Heart right ventricle (tissue), 16 donors: Measurements from ENCODE around the gene USP2. TPM values are rescaled to one million over a fixed set of nuclear protein-coding genes. Genes with fewer than 3 reads are reported as not detected.
A peak's percentile ranks its signal among the peaks of the same experiment; 100 is the strongest.

Source experiments
- ATAC-seq, 8 donors: fragments of 200-7000 bp; cut with Tn5 transposase; one replicate each; pipeline ENCODE4 v1.9.1; 2020; ENCODE audit warnings: mild to moderate bottlenecking in 8 of 8, moderate library complexity in 8 of 8, moderate number of reproducible peaks in 1 of 8
- DNase-seq, 2 donors: peaks; one replicate each; pipeline ENCODE4 v3.0.0-alpha.2; 2020
- H3K27ac ChIP-seq, 10 donors: fragments of 200-600 bp; sonication (generic) in 2 of 10; one replicate each; pipeline versions ENCODE4 v1.5.0 to v1.8.0; 2020 to 2022; ENCODE audit warnings: mild to moderate bottlenecking in 3 of 10
- H3K27me3 ChIP-seq, 7 donors: fragments of 200-600 bp; one replicate each; pipeline ENCODE4 v1.8.0; 2021 to 2022; ENCODE audit warnings: mild to moderate bottlenecking in 2 of 7
- H3K36me3 ChIP-seq, 9 donors: fragments of 200-600 bp; sonication (generic) in 1 of 9; one replicate each; pipeline versions ENCODE4 v1.5.0 to v1.8.0; 2020 to 2022; ENCODE audit warnings: mild to moderate bottlenecking in 2 of 9
- H3K4me1 ChIP-seq, 9 donors: fragments of 200-600 bp; sonication (generic) in 1 of 9; one replicate each; pipeline versions ENCODE4 v1.5.0 to v1.8.0; 2020 to 2022; ENCODE audit warnings: mild to moderate bottlenecking in 4 of 9
- H3K4me3 ChIP-seq, 10 donors: fragments of 200-600 bp; sonication (generic) in 2 of 10; one replicate each; pipeline versions ENCODE4 v1.5.0 to v1.8.0; 2020 to 2022; ENCODE audit warnings: mild to moderate bottlenecking in 7 of 10, moderate library complexity in 2 of 10
- H3K9me3 ChIP-seq, 11 donors: fragments of 200-600 bp in 10 of 11; sonication (generic) in 2 of 11; one replicate each; pipeline versions ENCODE4 v1.5.0 to v1.8.0; 2013 to 2022; ENCODE audit warnings: mild to moderate bottlenecking in 2 of 11, control low read depth in 1 of 11, moderate library complexity in 1 of 11
- WGBS, 2 donors: extraction: QIAGEN DNeasy Blood & Tissue Kit; methylation state at CpG; one replicate each; pipeline ENCODE4 v1.1.7; 2013; ENCODE audit warnings: inconsistent platforms in 1 of 2; 5-methylcytosine and 5-hydroxymethylcytosine counted together
- intact Hi-C, 10 donors: fragments of 100-400 bp; cut with DNase I; formaldehyde crosslinking; loops; one replicate each; pipeline versions ENCODE4 v1.11.1 to v1.14.2; 2022
- polyA plus RNA-seq, 2 donors: library from polyadenylated mRNA; stranded (reverse); fragments of 200-250 nt; gene quantifications; one replicate each; pipeline ENCODE4 v1.2.3, GENCODE V29; 2013
- total RNA-seq, 10 donors: library from RNA; stranded (reverse); fragmentation: NEBNext Ultra II Directional in 3 of 10; extraction: Animal tissue kit (Norgen Biotek cat#: 25700) in 3 of 10; gene quantifications; one replicate each; pipeline versions ENCODE4 v1.2.1 to v1.2.4, GENCODE V29; 2021 to 2023
- TF ChIP-seq, protein P1 (sequence below), 9 donors: fragments of 200-600 bp; sonication (generic) in 2 of 9; IDR thresholded peaks; one replicate each; pipeline versions ENCODE4 v1.5.0 to v1.8.0; 2021 to 2022; ENCODE audit warnings: antibody characterized with exemption in 9 of 9, mild to moderate bottlenecking in 5 of 9, moderate library complexity in 1 of 9
- donor health status: Arrhythmogenic right ventricular cardiomyopathy.
- donor health status: ischemic (EF 13 %, LVEDD 7.1; RV severe dilation, severe dysfunction).
- donor health status: healthy with polysubstance abuse.
- donor health status: DM: no; HTN: yes; CAD: no.
- donor health status: DM: no; HTN: no; CAD: no.
- donor health status: ischemic (EF 25% LVEDD 6.9; RV normal size, moderate dysfunction).
- donor health status: ischemic (EF 25% LVEDD 5.7; RV mildly dilated, moderate dysfunction).
- donor health status: healthy.
- donor health status: DM: yes; HTN: yes; CAD: no.
- donor health status: Ischemic cardiomyopathy.
- donor health status: ischemic (EF 35%, LVEDD 5.7; RV mildly dilated, moderate dysfunction).
- donor health status: nonischemic (EF 11% LVEDD 7.7; RV severe dilation, severe dysfunction).
- donor health status: DM: yes; HTN: yes; CAD: no.
- donor health status: PGD.
- donor health status: ischemic (EF 29% LVEDD 5.4; RV normal size, mild dysfunction).
- donor health status: nonischemic (EF 23%, LVEDD 6.1; RV moderate dilation, normal function).

Gene USP2
- total and polyA plus RNA-seq, 12 donors, result 42.0 to 183 (median 130) TPM

DNA sequence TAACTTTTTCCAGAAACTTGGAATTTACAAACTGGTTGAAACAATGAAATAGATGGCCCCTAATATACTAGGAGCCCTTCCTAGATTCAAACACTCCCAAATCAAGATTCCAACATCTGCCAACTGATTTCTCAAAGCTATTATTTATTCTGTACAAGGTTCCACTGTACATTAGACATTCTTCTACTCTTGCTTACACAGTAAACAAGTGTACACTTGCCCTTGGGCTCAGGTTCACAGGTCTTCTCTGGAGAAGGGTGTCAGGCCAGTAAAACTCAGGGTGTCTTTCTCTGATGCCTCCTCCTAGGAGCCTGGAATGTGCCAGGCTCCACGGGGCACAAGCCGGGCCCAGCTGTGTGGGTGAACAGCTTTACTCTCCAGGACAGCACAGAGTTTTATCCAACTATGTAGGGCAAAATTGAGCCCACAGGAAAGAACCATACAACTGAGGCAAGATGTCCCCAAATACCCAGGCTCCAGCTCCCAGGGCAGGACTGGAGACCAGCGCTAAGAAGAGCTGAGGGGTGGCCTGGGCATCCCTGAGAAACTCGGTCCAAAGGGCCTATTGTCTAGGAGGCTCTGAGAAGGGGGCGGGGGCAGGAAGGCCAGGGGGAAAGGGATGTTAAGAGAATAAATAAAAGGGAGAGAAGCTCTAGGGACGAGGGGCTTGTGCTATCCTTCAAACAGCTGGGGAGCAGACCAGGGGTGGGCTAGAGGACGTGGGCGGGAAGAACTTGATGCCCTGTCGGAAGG lies 26.2 kb downstream of the USP2 start:
- 61 to 63% methylated on average over 9 of the region's 9 CpGs for WGBS, 2 donors
- Histone ChIP-seq H3K27me3 (peaks cover 0 to 7% (median 0%) of the 10 kb centered on the region in 7 donors), H3K36me3 (peaks cover 0 to 37% (median 7%) of the 10 kb centered on the region in 9 donors), H3K4me1 (peaks cover 10 to 63% (median 32%) of the 10 kb centered on the region in 9 donors), H3K4me3 (no peak overlapping the region), H3K9me3 (no peaks in the 10 kb centered on the region), H3K27ac (peak overlapping the region in 5 of 10 donors; percentile 35 to 98 (median 58))
- no peak for DNase-seq
- intact Hi-C loops, result loop anchor here in 7 of 10 donors (5.0 to 10.0 kb wide), 3 partner anchors 117 to 122 kb away; no protein-coding TSS in a partner anchor
- no peak for ATAC-seq
- TF ChIP-seq, protein P1, sequence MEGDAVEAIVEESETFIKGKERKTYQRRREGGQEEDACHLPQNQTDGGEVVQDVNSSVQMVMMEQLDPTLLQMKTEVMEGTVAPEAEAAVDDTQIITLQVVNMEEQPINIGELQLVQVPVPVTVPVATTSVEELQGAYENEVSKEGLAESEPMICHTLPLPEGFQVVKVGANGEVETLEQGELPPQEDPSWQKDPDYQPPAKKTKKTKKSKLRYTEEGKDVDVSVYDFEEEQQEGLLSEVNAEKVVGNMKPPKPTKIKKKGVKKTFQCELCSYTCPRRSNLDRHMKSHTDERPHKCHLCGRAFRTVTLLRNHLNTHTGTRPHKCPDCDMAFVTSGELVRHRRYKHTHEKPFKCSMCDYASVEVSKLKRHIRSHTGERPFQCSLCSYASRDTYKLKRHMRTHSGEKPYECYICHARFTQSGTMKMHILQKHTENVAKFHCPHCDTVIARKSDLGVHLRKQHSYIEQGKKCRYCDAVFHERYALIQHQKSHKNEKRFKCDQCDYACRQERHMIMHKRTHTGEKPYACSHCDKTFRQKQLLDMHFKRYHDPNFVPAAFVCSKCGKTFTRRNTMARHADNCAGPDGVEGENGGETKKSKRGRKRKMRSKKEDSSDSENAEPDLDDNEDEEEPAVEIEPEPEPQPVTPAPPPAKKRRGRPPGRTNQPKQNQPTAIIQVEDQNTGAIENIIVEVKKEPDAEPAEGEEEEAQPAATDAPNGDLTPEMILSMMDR (IDR thresholded peaks at IDR 0.05), result no peak

DNA sequence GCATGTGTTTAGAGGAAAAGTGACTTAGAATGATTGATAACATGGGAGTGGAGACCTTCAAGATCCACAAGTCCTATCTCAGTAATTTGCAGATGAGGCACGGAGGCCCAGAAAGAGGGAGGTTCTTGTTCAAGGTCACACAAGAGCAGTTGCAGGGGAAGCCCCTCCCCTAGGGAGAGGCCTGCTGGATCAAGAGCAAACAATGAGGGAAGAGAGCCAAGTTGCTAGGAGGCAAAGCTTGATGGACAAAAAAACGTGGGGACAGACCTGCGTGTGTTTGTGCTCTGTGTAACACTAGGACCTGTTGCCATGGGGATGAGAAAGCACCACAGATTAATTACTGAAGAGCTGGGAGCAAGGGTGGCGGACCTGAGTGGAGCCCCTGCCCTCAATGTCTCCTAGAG lies 28.6 kb downstream of the USP2 start:
- H3K27ac ChIP-seq, result peak overlapping the region in 8 of 10 donors; percentile 25 to 70 (median 55)
- WGBS, 2 donors, result 7 to 23% methylated on average over 4 of the region's 4 CpGs
- no peaks in the 10 kb centered on the region for H3K9me3 ChIP-seq
- DNase-seq, result peak in 1 of 2 donors; percentile 85
- H3K27me3 ChIP-seq, result peaks cover 0 to 7% (median 0%) of the 10 kb centered on the region in 7 donors
- ATAC-seq, result peak; percentile 43 to 79 (median 62)
- peaks cover 7 to 48% (median 21%) of the 10 kb centered on the region in 9 donors for H3K4me1 ChIP-seq
- H3K4me3 ChIP-seq, result no peak overlapping the region
- intact Hi-C loops, result loop anchor here in 4 of 10 donors (10.0 kb wide), 1 partner anchor 122 kb away; no protein-coding TSS in a partner anchor
- H3K36me3 ChIP-seq, result peaks cover 0 to 15% (median 0%) of the 10 kb centered on the region in 9 donors
- TF ChIP-seq, protein P1 (IDR thresholded peaks at IDR 0.05), result no peak

DNA sequence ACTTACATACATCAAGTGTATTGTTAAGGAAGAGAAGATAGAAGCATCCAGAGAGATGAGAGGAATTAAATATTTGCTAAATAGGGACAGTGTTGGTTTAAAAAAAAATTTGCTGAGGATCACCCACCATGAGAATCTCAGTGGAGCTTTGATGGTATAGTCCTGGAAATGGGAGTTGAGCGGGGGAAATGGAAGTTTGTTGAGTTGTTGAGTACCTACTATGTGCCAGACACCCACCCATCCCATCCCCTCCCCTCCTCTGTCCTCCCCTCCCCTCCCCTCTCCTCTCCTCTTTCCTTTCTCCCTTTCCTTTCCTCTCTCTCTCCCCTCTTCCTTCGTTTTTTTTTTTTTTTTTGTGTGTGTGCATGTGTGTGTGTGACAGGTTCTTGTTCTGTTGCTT lies 30.3 kb downstream of the USP2 start:
- ATAC-seq, result no peak
- intact Hi-C loops, result loop anchor here in 4 of 10 donors (10.0 kb wide), 1 partner anchor 124 kb away; no protein-coding TSS in a partner anchor
- Histone ChIP-seq H3K27me3 (peaks cover 0 to 7% (median 0%) of the 10 kb centered on the region in 7 donors), H3K36me3 (peaks cover 0 to 8% (median 0%) of the 10 kb centered on the region in 9 donors), H3K9me3 (no peaks in the 10 kb centered on the region), H3K4me1 (peaks cover 7 to 44% (median 24%) of the 10 kb centered on the region in 9 donors), H3K4me3 (no peak overlapping the region), H3K27ac (no peak overlapping the region)
- TF ChIP-seq, protein P1 (IDR thresholded peaks at IDR 0.05), result no peak
- no peak for DNase-seq
- WGBS, 2 donors, result 51 to 100% methylated on average over 1 to 2 of the region's 2 CpGs

DNA sequence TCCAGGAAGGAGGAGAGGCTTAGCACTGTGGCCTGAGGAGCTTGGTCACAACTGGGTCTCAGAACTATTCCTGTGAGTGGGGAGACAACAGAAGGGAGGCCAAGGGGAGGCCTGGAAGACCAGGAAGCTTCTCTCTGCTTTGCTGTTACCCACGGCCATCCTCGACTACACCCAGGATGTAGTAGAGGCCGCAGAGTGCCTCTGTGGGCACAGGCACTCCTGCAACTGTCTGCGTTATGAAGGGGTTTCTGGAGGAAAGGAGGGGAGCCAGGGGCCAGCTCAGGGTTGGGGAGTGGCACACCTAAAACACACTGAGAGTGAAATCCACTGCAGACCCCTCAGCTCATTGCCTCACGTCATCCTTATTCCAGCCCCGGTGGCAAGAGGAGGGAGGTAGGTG lies 31.2 kb downstream of the USP2 start:
- WGBS, 2 donors, result 84 to 88% methylated on average over 6 of the region's 6 CpGs
- intact Hi-C loops, result loop anchor here in 4 of 10 donors (10.0 kb wide), 1 partner anchor 124 kb away; no protein-coding TSS in a partner anchor
- DNase-seq, result no peak

More for the DNA sequence above, 31.2 kb downstream of the USP2 start:
- Histone ChIP-seq H3K4me3 (no peak overlapping the region), H3K4me1 (peaks cover 3 to 35% (median 24%) of the 10 kb centered on the region in 9 donors), H3K27me3 (no peaks in the 10 kb centered on the region), H3K36me3 (peaks cover 0 to 3% (median 0%) of the 10 kb centered on the region in 9 donors), H3K27ac (no peak overlapping the region), H3K9me3 (no peaks in the 10 kb centered on the region)
- TF ChIP-seq, protein P1 (IDR thresholded peaks at IDR 0.05), result no peak
- no peak for ATAC-seq
